GM21515 (cell line): ENCODE results near the gene TESMIN.

Experiments used
- ATAC-seq: cut with Tn5 transposase; IDR thresholded peaks from one replicate; pipeline ENCODE4 v1.9.1; 2021; ENCODE audit not compliant: unreplicated experiment

The TESMIN gene

DNA sequence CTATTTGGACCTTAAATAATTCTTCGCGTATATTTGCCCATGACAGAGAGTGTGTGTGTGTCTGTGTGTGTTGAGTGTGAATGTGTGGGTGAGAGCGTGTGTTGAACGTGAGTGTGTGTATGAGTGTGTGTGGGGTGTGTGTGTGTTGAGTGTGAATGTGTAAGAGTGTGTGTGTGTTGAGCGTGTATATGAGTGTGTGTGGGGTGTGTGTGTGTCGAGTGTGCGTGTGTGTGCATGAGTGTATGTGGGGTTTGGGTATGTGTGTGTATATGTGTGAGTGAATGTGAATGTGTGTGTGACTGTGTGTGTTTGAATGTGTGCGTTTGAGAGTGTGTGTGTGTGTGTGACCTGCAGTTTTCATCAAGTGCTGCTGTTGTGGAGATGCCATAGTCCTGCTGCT, 40.2 kb downstream of the TESMIN start:
- no peak for ATAC-seq

DNA sequence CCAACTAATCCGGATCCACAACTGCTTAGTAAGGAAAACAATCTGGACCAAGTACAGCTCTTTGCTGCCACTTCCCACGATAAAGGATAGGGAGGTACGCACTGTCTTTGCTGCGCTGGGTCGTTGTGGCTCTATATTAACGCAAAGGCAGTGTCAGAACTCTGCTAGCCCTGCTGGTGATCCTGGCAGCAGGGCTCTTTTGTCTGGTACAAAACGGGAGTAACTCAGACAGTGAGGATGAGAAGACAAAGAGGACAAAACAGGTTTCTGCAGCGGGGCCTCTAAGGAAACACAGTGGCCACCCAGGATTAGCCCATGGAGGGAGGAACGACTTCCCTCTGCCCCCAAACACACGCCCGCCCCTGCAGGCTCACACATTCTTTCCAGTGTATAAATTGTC, 40.9 kb downstream of the TESMIN start:
- ATAC-seq, result no peak

DNA sequence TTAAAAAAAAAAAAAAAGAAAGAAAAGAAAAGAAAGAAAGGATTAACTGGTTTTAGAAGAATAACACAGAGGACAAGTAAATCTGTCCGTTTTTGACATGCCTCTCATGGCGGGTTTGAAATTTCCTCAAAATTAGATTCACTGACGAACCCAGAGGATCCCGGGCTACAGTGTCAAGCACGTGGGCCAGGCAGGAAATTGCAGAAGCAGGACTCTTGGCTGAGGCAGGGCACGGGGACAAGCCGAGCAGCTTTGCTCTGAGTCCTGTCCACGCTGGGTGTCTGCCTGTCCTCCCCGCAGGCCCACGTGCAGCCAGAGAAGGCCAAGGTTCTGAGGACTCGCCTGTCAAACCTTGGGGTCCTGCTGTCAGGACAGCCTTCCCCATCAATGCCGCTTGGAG, 42.3 kb downstream of the TESMIN start:
- ATAC-seq, result no peak

DNA sequence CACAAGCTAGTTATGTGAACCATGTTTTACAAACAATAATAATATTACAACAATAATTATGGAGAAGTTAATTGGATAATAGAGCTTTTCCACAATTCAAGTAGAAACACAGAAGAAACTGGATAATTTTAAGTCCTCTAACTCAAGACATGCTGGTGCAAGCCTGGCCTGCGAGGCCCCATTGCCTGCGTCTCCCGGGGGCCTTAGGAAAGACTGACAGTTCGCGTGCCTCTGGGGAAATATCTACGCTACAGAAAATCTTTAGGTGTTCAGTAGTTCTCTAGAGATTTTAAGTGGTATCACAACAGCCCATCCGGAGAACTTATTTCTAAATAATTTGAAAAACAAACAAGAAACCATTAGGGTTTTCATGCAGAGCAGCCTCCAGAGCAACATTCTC, 43.8 kb downstream of the TESMIN start:
- ATAC-seq, result no peak

DNA sequence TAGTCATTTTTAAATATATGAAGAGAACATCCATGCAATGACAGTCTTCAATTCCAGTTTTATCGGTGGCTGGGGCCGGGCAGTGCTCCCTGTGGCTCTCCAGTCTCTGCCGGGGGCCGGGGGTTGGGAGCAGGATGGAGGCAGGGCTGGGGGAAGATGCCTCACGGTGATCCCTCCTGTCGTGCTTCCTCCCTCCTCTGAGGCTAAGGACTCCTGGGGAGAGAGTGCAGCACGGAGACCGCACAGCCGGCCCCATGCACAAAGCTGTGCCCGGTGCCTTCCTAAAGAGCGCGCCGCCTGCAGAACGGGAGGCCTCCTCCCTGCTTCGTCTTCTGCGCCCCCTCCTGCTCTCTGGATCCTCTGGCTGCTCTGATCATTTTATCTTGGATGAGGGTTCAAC, 46.4 kb downstream of the TESMIN start:
- ATAC-seq, result no peak

DNA sequence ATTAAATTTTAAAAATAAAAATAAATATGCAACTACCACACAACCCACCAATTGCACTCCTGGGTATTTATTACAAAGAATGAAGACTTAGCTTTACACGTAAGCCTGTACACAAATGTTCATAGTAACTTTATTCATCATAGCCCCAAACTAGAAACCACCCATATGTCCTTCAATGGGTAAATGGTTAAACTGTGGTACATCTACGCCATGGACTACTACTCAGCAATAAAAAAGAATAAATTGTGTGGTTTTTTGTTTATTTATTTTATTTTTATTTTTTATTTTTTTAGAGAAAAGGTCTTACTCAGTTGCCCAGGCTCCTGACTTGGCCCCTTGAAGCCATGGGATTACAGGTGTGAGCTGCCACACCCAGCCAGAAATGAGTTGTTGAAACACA, 52.3 kb downstream of the TESMIN start:
- ATAC-seq, result no peak

DNA sequence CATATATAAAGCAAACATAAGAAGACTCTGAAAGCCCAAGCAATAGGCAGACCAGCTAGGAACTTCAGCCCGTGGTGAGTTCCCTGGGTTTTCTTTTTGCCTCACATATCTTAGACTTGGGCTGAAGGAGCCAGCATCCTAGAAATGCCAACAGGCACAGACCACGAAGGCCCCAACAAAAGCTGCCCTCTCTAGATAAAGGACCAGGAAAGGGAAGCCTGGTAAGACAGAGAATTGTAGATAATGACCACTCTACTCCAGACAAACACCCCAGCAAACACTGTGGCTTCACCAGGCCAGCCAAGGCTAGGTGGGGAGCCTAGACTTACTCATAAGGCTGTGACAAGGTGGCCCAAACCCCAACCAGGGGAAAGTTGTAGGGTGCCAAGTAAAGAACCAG, 55.8 kb downstream of the TESMIN start:
- ATAC-seq, result no peak

DNA sequence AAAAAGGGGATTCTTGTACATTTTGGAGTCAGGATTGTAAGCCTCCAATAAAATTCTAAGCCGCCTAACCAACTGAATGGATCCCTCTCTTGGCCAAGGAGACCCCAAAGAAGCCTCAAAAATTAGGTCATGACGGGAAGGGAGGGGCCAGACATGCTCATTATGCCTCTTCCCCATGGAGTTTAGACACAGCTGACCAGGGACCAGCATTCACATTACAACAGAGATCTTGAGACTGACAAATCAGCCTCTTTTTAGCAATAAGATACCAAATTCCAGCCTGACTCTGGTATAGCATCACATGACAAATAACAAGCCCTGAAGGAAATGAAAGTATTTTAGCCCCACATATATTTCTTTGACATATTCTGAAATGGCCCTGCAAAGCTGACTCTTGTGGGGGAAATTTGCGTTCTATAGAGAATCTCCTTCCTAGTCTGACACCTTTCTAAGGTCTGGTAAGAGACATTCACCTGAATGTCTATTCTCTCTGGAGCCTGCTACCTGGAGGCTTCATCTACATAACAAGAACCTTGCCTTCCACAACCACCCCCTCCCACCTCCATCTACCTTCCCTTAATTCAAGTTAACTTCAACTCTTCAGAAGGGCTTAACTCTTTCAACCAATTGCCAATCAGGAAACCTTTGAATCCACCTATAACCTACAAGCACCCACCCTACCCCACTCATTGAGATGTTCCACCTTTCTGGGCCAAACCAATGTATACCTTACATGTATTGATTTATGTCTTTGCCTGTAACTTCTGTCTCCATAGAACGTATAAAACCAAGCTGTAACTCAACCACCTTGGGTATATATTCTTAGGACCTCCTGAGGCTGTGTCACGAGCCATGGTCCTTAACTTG, 56.7 kb downstream of the TESMIN start:
- no peak for ATAC-seq

DNA sequence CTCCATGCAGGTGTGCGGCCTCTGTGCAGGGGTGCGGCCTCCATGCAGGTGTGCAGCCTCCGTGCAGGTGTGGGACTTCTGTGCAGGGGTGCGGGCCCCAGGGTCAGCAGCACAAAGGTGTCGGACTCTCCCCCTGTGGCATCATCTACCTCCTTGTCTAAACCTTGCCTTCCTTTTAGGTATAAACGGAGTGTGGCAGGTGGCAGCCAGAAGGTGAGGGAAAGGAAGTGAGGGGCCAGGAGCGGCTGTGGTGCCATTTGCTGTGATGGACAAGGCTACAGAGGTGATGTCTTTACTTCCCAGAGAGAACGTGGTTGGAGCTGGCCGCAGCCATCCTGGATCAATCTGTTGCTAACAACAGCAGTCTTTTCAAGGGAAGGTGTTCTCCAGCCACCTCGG, 57.8 kb downstream of the TESMIN start:
- no peak for ATAC-seq

DNA sequence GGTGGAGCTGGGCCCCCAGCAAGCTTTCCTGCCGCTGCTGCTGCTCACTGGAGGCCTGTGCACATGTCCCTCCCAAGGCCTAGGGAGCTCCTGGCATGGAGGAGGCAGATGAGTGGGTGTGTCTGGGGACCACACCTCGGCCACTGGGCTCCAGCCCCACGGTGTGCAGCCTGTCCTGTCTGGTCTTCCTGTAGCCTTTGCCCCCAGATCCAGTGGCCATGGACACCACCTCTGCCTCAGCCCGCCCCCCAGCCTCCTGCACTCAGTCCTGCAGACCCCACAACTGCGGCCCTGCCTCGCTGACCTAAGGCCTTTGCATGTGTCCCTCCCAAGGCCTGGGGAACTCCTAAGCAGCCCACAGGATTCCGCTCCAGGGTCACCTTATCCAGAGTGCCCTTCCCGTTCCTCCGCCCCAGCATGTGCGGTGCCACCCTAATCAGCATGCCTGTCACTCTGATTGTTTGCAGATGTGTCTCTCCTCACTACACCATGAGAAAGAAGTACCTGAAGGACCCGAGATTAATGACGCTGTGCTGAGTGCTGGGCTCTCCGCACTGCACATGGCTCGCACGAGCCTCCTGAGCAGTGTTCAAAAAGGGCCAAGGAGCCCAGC, 58.3 kb downstream of the TESMIN start:
- ATAC-seq, result no peak

DNA sequence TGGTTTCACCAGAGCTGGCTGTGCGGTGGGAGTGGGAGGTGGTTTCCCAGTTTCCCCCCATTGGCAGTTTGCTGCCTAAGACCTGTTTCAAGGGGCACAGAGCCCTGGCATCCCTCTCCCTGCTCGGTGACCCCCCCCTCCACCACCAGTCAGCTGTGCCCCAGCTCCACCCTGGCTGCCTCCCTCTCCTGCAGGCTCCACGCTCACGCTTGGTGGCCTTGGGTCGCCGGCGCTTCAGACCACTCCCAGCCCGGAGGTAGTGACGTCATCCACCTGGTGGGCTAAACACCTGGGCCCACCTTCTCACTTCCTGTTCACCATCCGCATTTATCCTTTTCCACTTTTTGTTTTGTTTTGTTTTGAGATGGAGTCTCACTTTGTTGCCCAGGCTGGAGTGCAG, 59.2 kb downstream of the TESMIN start:
- ATAC-seq, result no peak

DNA sequence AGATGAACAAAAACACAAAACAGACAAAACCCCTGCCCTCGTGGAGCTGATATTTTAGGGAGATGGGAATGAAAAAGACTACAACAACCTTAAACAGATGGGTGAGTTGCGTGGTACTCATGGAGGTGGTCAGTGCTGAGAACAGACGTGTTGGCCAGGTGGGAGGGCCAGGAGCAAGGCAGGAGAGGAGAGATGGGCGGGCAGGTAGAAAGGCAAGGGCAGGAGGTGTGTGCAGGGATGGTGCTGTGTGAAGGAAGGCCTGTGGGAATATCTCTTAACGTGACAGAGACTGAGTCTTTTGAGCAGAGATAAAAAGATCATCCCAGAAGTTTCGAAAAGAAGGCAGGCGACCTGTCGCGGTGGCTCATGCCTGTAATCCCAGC, 59.9 kb downstream of the TESMIN start:
- no peak for ATAC-seq

DNA sequence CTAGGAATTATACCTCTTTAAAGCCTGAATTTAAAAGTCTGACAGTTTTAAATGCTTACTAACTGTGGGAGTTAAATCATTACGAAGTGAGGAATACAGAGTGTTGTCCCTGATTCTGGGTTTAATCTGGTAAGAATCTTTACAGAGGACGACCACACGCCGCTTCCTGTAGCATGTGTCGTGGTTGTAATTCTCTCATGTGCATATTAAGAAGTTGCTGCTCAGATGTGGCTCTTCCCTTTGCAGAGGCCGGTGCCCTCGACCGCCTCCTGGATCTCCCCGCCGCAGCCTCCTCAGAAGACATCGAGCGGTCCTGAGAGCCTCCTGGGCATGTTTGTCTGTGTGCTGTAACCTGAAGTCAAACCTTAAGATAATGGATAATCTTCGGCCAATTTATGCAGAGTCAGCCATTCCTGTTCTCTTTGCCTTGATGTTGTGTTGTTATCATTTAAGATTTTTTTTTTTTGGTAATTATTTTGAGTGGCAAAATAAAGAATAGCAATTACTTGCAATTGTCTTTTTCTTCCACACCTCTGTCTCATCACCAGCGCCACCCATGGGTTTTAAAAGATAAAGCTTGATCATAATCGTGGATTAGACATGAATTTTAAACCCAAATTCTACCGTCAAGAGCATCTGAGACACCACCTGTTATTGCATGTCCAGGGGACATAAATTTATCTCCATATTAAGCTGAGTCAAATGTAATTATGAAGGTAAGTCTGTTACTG, 60.5 kb downstream of the TESMIN start:
- ATAC-seq, result no peak

DNA sequence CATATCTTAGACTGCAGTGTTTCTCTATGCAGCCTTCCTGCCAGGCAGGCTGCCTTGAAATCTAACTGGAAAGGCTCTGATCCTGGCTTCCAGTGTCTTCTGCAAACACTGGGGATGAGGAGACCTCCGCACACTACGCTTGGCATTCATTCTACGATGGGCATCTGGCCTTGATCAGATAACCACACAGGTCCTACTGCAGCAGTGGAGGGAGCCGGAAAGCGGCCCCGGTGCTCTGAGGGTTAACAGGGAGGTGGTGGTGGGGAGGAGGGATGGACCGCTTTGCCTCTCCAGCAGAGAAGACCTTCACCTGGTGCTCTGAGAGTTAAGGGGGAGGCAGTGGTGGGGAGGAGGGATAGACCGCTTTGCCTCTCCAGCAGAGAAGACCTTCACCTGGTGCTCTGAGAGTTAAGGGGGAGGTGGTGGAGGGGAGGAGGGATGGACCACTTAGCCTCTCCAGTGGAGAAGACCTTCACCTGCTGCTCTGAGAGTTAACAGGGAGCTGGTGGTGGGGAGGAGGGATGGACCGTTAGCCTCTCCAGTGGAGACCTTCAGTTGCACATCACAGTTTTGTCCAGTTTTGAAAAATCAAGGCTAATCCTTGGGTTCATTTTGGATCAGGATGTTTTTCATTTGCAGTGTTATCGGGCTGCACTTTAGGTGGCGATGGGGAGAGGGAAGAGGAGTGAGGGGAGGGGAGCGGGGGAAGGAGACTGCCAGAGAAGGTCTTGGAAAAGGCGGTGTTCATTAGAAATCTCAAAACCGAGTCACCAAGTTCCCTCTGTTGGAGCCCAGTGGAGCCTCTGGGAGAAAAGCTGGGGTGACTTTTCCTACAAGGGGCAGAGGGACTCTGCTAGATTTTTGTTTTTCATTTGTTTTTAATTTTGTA, 61.3 kb downstream of the TESMIN start:
- no peak for ATAC-seq

DNA sequence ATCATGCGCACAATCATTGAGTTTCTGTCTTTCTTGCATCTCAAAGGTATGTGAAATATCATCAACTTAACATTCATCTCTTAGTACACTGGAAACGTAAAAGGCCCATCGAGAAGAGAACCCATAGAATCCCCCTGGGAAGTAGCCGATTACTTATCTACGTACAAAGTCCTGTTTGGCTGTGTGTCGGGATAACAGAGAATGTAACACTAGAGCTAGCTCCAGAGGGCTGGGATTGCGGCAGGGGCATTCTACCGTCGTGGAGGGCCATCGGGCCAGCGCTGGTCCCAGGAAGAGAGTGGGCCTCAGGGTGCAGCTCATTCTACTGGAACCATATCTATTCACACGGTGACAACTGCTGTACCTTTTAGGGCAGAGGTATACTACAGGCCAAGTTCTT, 62.4 kb downstream of the TESMIN start:
- ATAC-seq, result no peak

DNA sequence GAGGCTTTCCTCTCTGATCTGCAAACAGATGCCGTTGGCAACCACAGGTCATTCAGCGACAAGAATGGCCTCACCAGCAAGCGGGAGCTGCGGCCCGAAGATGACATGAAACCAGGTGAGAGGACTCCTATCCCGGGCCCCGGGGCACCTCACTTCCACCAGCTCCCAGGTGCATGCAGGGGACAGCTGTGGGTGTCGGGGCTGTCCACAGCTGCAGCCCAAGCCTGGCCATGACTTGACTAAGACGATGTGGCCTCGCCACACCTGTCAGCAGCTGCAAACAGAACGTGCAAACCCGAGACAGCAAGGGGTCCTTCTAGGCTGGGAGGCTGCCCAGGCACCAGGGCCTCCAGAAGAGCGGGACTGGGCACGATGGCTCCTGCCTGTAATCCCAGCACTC, 63.3 kb downstream of the TESMIN start:
- no peak for ATAC-seq

DNA sequence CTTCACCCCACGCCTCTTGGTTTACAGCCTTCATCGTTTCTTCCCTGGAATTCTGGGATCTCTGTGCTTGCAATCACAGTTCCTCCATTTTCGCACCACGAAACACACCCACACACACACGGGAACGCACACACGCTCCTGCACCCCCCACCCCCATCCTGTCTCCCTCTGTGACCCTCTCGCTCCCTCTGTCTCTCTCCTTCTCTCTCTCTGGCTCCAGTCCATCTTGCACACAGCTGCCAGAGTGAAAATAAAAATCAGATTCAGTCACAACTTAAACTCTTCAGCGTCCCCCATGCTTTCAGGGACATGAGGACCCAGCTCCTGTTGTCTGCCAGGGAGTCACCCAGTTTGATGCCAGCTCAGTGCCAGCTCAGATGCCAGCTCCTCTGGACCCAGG, 64.0 kb downstream of the TESMIN start:
- ATAC-seq, result no peak

DNA sequence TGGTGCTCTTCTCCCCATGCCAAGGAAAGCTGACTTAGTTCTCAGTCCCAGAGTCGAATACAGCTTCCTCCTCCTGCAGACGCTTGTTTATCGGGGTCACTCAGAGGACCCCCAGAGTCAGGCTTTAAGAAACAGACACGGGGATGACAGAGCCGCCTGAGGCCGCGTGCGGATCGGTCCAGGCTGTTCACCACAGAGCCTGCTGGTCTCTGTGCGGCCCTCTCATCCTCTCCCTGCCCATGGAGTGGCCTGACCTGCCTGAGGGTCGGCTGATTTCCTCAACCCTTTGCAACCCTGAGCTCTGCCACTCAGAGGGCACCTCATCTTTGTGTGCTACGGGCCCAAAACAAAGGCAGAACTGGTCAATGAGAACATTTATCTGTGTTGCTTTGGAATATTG, 64.8 kb downstream of the TESMIN start:
- ATAC-seq, result no peak

DNA sequence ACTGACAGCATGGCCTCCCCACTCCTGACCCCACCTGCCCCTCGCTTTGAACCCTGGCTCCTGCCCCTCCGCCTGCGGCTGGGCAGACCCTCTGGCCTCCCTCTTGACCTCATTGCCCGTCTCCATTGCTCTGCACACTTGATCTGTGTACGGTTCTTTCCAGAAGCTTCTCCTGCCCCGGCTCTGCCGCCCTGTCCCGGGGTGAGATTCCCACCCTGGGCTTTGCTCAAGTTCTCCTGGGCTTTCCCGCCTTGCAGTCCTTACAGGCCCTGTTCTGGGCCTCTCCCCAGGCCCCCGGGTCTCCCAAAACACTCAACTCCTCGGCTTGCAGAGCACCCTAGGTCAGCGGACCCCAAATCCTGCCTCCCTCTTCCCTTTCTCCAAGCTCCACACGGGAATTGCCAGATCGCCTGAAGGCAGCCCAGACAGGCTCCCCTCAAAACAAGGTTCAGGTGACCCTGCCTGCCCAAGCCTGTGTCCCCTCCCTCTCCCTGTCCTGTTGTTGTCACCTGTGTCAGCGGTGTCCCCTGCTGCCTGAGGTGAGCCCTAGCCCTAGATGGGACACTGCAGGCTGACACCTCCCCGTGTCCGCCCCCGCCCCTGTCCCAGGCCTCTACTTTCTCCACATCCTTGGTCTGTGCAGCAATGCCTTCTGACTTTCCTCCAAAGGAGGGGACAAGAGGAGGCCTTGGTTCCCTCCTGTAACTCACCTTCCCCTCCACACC, 65.5 kb downstream of the TESMIN start:
- ATAC-seq, result no peak
